SK-N-SH (cell line): ENCODE data around the gene CLEC17A.

Experiments
- NFIC ChIP-seq: IDR thresholded peaks from 2 replicates; pipeline ENCODE4 v1.4.0; 2012; ENCODE audit warnings: borderline replicate concordance
- TF ChIP-seq, protein P1 (sequence below): fragments of 200-600 bp; sonication (generic); IDR thresholded peaks from 2 replicates; pipeline ENCODE4 v1.6.1; 2017; ENCODE audit warnings: antibody characterized with exemption, mild to moderate bottlenecking, moderate library complexity

DNA sequence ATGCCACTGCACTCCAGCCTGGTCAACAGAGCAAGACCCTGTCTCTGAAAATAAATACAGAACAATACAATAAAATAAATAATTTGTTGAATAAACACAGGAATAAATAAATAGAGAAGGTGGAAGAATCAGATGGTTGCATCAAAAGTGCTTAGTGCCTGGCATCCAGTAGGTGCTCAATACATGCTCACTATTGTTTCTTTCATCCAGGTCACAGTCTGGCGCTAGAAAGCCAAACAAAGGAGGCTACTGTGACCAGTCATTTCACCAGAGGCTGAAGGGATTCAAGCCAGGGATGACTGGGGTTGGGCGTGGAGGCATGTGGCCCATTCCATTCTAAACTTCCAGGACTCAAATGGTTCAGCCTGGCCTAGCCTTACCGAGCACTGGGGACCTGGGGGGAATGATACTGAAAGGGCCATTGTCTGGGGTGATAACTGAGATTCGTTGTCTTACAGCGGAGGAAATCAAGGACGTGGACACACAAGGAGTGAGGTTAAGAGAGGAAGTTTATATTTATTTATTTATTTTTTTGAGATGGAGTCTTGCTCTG lies 7.4 kb upstream of the CLEC17A start:
- TF ChIP-seq, protein P1, sequence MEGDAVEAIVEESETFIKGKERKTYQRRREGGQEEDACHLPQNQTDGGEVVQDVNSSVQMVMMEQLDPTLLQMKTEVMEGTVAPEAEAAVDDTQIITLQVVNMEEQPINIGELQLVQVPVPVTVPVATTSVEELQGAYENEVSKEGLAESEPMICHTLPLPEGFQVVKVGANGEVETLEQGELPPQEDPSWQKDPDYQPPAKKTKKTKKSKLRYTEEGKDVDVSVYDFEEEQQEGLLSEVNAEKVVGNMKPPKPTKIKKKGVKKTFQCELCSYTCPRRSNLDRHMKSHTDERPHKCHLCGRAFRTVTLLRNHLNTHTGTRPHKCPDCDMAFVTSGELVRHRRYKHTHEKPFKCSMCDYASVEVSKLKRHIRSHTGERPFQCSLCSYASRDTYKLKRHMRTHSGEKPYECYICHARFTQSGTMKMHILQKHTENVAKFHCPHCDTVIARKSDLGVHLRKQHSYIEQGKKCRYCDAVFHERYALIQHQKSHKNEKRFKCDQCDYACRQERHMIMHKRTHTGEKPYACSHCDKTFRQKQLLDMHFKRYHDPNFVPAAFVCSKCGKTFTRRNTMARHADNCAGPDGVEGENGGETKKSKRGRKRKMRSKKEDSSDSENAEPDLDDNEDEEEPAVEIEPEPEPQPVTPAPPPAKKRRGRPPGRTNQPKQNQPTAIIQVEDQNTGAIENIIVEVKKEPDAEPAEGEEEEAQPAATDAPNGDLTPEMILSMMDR, result no peak
- TF ChIP-seq NFIC, result no peak
